ENCODE data around the gene MEIOSIN. TPM values are rescaled to one million over a fixed set of nuclear protein-coding genes. Genes with fewer than 3 reads are reported as not detected.

Gene MEIOSIN
- total RNA-seq, 1 experiment from 2014 or later: not detected

DNA sequence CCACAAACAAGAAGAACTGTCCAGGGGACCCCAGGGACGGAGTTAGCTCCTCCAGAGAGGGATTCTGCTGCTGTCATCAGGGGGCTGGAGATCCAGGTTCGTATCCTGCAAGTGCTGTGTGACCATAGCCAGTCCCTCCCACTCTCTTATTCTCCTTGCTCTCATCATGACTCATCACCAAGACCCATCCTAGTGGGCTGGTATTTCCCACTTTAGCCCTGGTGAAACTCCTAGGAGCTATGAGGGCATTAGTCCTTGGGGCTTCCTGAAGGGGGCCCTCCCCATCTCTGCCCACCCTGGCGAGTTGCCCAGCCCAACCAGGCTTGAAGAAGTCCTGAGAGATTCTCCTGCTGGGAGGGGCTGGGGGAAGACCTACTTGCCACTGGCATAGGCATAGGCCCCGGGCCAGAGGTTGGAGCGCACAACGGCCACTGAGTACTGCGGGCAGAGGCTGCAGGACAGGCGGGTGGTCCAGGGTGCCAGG, 66.9 kb downstream of the MEIOSIN start:
- peak; percentile 54 for DNase-seq (ENCODE audit: low spot score)
- Histone ChIP-seq H3K9me3 (ENCODE audit: low read depth, low read length, poor library complexity, severe bottlenecking) (no peaks in the 10 kb centered on the region), H3K36me3 (ENCODE audit: insufficient read depth, low read length, poor library complexity, severe bottlenecking) (no peaks in the 10 kb centered on the region), H3K4me1 (ENCODE audit: insufficient read depth, low read length, poor library complexity, severe bottlenecking) (peaks cover 4% of the 10 kb centered on the region), H3K4me3 (ENCODE audit: low read depth, low read length, poor library complexity, severe bottlenecking) (no peak overlapping the region), H3K27ac (ENCODE audit: low read depth, low read length, poor library complexity, severe bottlenecking) (no peak overlapping the region), H3K27me3 (replicated peaks; ENCODE audit: insufficient read depth, low read depth, low read length, poor library complexity) (no peaks in the 10 kb centered on the region)
- ChIA-PET POLR2A (ENCODE audit: low non-redundant PET) (no interaction called here), CTCF (interaction anchor here (0.7 to 1.8 kb wide), 3 partner anchors 17 to 184 kb away, joined by 6 to 17 read pairs (median 12); partner anchors contain the start of gene SIX5)
- TF ChIP-seq, protein P1, sequence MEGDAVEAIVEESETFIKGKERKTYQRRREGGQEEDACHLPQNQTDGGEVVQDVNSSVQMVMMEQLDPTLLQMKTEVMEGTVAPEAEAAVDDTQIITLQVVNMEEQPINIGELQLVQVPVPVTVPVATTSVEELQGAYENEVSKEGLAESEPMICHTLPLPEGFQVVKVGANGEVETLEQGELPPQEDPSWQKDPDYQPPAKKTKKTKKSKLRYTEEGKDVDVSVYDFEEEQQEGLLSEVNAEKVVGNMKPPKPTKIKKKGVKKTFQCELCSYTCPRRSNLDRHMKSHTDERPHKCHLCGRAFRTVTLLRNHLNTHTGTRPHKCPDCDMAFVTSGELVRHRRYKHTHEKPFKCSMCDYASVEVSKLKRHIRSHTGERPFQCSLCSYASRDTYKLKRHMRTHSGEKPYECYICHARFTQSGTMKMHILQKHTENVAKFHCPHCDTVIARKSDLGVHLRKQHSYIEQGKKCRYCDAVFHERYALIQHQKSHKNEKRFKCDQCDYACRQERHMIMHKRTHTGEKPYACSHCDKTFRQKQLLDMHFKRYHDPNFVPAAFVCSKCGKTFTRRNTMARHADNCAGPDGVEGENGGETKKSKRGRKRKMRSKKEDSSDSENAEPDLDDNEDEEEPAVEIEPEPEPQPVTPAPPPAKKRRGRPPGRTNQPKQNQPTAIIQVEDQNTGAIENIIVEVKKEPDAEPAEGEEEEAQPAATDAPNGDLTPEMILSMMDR (conservative IDR thresholded peaks at IDR 0.05; ENCODE audit: low read depth, low read length): no peak
- no peak for TF ChIP-seq EZH2 (IDR thresholded peaks at IDR 0.05; ENCODE audit: borderline replicate concordance, low read depth, low read length, poor library complexity, severe bottlenecking)
- intact Hi-C loops (cut with micrococcal nuclease; ENCODE audit: unreplicated experiment): no loop called here
- BruUV-seq (replicated peaks): no TSS peak

DNA sequence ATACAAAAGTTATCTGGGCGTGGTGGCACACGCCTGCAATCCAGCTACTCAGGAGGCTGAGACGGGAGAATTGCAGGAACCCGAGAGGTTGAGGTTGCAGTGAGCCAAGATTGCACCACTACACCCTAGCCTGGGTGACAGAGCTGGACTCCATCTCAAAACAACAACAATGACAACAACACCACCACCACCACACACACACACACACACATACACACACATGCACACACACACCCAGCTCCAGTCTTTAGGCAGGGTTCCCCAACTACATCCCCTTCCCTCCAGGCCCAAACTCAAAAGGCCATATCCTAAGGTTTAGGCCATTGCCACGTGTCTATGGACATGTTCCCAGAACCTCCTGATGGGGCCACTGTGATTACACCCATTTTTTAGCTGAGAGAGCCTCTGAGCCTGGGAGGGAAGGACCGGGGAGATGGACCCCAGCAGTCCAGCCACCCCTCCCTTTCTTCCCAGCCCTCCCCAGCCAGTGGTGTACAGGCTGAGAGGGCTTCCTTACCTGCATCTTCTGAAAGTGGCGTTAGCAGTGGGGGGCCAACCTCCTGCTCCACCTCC, 68.5 kb downstream of the MEIOSIN start:
- Histone ChIP-seq H3K36me3 (ENCODE audit: insufficient read depth, low read length, poor library complexity, severe bottlenecking) (no peaks in the 10 kb centered on the region), H3K4me1 (ENCODE audit: insufficient read depth, low read length, poor library complexity, severe bottlenecking) (peaks cover 4% of the 10 kb centered on the region), H3K27ac (ENCODE audit: low read depth, low read length, poor library complexity, severe bottlenecking) (no peak overlapping the region), H3K9me3 (ENCODE audit: low read depth, low read length, poor library complexity, severe bottlenecking) (no peaks in the 10 kb centered on the region), H3K27me3 (replicated peaks; ENCODE audit: insufficient read depth, low read depth, low read length, poor library complexity) (no peaks in the 10 kb centered on the region), H3K4me3 (ENCODE audit: low read depth, low read length, poor library complexity, severe bottlenecking) (no peak overlapping the region)
- ChIA-PET POLR2A (ENCODE audit: low non-redundant PET) (no interaction called here), CTCF (interaction anchor here (1.0 kb wide), 1 partner anchor 15 kb away, joined by 3 read pairs; no protein-coding TSS in a partner anchor)
- intact Hi-C loops (cut with micrococcal nuclease; ENCODE audit: unreplicated experiment): no loop called here
- BruUV-seq (replicated peaks): no TSS peak
- TF ChIP-seq, protein P1 (conservative IDR thresholded peaks at IDR 0.05; ENCODE audit: low read depth, low read length): no peak
- no peak for TF ChIP-seq EZH2 (IDR thresholded peaks at IDR 0.05; ENCODE audit: borderline replicate concordance, low read depth, low read length, poor library complexity, severe bottlenecking)
- DNase-seq (ENCODE audit: low spot score): no peak

DNA sequence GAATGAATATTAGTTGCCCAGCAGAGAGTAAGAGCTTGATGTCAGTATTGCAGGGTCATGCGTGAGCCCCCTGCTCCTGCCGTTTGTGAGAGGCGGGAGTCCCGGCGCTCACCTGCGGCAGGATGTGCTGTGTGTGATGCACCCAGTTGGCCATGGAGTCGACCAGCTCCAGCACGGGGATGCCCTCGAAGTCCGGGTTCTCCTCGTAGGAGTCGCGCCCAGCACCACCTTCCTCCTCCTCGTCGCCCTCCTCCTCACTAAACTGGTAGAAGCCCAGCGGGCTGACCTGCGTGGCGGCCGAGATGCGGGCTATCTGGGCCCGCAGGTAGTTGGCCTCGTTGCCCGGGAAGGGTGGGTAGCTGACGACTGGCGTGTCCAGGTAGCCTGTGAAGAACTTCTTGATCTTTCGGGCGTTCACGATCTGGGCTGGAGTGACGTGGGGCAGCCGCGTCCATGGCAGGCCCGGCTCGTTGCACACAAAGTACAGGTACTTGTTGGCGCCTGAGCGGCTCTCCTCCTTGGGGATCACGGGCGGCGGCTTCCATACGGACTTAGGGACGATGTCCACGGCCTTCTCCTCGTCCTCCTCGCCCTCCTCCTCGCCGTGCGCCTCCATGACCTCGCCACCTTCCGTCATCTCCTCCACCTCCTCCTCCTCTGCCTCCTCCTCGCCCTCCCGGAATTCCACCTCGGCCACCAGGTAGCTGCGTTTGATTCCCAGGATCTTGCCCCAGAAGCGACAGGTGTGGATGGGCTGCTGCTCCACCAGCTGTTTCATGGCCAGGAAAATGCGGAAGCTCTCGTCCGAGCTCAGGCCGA, 71.1 kb downstream of the MEIOSIN start:
- ChIA-PET POLR2A (ENCODE audit: low non-redundant PET) (interaction anchor here (0.7 kb wide), 1 partner anchor 17 kb away, joined by 3 read pairs; no protein-coding TSS in a partner anchor), CTCF (interaction anchor here (1.5 kb wide), 1 partner anchor 12 kb away, joined by 8 read pairs; no protein-coding TSS in a partner anchor)
- no TSS peak for BruUV-seq (replicated peaks)
- Histone ChIP-seq H3K36me3 (ENCODE audit: insufficient read depth, low read length, poor library complexity, severe bottlenecking) (no peaks in the 10 kb centered on the region), H3K4me1 (ENCODE audit: insufficient read depth, low read length, poor library complexity, severe bottlenecking) (peaks cover 4% of the 10 kb centered on the region), H3K27me3 (replicated peaks; ENCODE audit: insufficient read depth, low read depth, low read length, poor library complexity) (no peaks in the 10 kb centered on the region), H3K9me3 (ENCODE audit: low read depth, low read length, poor library complexity, severe bottlenecking) (no peaks in the 10 kb centered on the region), H3K4me3 (ENCODE audit: low read depth, low read length, poor library complexity, severe bottlenecking) (no peak overlapping the region), H3K27ac (ENCODE audit: low read depth, low read length, poor library complexity, severe bottlenecking) (no peak overlapping the region)
- TF ChIP-seq, protein P1 (conservative IDR thresholded peaks at IDR 0.05; ENCODE audit: low read depth, low read length): no peak
- TF ChIP-seq EZH2 (IDR thresholded peaks at IDR 0.05; ENCODE audit: borderline replicate concordance, low read depth, low read length, poor library complexity, severe bottlenecking): no peak
- intact Hi-C loops (cut with micrococcal nuclease; ENCODE audit: unreplicated experiment): no loop called here
- DNase-seq (ENCODE audit: low spot score): no peak

Measured in A673 (cell line).